C4-2B (cell line): ENCODE measurements around the gene BEGAIN.

Source experiments
- H3K27ac ChIP-seq: fragments of 450-650 bp; 2 replicates; pipeline ENCODE4 v1.5.1; 2017
- ZFX ChIP-seq: fragments of 450-650 bp; IDR thresholded peaks from 2 replicates; pipeline ENCODE4 v1.6.1; 2017
- TF ChIP-seq, protein P1 (sequence below): fragments of 450-650 bp; conservative IDR thresholded peaks from 2 replicates; pipeline ENCODE4 v1.5.1; 2017; ENCODE audit warnings: mild to moderate bottlenecking

The BEGAIN gene

DNA sequence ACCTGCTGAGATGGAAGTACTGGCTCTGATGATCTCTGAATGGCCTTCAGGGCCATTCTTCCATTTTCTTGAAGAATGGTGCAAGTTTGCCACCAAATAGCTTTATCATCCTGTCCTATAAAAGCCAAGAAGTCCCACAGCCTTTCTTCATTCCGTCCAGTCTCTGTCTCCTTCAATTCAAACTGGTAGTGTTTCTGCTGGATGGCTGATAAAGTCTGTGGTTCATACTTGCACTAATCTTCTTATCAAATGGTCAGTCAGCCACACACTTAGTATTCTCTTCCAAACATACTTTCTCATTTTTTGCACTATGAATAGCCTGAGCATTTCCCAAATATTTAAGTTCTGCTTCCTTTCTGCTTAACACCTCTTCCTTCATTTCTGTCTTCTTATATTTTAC is 39.4 kb upstream of the BEGAIN start:
- TF ChIP-seq, protein P1, sequence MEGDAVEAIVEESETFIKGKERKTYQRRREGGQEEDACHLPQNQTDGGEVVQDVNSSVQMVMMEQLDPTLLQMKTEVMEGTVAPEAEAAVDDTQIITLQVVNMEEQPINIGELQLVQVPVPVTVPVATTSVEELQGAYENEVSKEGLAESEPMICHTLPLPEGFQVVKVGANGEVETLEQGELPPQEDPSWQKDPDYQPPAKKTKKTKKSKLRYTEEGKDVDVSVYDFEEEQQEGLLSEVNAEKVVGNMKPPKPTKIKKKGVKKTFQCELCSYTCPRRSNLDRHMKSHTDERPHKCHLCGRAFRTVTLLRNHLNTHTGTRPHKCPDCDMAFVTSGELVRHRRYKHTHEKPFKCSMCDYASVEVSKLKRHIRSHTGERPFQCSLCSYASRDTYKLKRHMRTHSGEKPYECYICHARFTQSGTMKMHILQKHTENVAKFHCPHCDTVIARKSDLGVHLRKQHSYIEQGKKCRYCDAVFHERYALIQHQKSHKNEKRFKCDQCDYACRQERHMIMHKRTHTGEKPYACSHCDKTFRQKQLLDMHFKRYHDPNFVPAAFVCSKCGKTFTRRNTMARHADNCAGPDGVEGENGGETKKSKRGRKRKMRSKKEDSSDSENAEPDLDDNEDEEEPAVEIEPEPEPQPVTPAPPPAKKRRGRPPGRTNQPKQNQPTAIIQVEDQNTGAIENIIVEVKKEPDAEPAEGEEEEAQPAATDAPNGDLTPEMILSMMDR: no peak
- TF ChIP-seq ZFX: no peak

DNA sequence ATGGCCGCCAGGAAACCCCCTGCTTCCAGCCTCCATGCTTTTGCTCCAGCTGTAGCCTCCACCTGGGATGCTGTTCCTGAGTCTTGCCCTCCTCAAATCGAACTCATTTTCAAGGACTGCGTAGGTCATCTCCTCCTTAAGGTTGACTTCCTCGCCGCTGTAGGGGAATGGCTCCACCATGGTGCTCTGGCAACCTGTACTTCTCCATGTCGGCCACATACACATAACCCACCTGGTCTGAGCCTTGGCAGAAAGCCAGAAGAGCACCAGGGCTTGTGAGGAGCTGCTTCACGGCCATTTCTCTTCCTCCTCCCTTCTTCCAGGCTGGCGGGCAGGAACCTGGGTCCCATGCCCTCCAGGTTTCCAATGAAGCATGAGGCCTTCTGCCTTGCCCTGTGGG is 36.7 kb upstream of the BEGAIN start:
- no peak for TF ChIP-seq ZFX
- TF ChIP-seq, protein P1: no peak
- no peak overlapping the region for H3K27ac ChIP-seq

More for the DNA sequence above, 39.4 kb upstream of the BEGAIN start:
- no peak overlapping the region for H3K27ac ChIP-seq

DNA sequence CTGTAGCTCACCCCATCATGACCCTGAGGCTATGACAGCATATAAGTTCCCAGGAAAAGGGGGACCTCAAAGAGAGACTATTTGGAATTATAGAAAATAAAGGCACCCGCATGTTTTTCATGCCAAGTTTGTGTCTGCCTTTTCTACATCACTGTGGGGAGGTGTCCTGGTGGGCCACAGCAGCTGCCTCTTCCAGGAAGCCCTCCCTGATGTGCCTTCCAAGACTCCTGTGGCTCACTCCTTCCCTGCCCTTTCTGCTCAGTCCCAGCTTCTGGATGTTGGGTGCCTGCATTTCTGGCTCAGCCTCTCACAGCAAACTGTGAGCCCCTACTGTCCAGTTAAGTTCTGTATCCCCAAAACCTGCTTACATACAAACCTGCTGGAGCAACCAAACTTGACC is 36.3 kb upstream of the BEGAIN start:
- no peak for TF ChIP-seq ZFX
- TF ChIP-seq, protein P1: no peak

DNA sequence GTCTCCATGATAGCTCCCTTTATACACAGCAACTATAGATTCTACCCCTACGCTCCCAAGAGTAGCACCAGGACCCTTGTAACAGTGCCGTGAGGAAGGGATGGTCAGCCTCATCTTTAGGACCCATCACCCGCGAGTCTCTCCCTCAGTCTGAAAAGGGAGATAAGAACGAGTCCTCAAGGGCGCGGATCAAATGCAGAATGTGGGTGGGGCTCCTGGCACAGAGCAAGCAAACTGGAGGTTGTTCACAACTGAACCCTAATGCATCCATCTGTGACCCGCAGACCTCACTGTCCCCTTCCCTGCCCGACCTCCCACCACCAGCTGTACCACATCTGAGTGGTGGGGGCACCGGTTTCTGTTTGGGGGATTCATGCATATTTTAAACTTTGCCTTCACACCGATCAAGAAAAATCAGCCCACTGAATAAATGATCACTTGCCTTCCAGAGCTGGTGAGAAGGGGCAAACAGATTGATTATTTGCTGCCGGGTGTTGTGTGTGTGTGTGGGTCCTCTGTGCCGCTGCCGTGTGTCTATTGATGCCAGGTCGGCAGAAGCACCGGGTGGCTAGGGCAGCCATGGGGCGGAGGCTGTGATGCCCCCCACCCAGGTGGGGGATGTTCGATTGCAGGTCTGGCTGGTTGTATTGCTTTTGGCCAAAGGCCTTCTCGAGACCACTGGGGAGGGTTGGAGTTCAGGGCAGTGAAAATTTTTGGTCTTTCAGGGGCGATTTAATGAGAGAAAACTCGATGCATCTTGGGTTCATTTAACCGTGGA is 35.7 kb upstream of the BEGAIN start:
- H3K27ac ChIP-seq: no peak overlapping the region
- no peak for TF ChIP-seq ZFX
- TF ChIP-seq, protein P1: no peak

More for the DNA sequence above, 36.3 kb upstream of the BEGAIN start:
- H3K27ac ChIP-seq: no peak overlapping the region

DNA sequence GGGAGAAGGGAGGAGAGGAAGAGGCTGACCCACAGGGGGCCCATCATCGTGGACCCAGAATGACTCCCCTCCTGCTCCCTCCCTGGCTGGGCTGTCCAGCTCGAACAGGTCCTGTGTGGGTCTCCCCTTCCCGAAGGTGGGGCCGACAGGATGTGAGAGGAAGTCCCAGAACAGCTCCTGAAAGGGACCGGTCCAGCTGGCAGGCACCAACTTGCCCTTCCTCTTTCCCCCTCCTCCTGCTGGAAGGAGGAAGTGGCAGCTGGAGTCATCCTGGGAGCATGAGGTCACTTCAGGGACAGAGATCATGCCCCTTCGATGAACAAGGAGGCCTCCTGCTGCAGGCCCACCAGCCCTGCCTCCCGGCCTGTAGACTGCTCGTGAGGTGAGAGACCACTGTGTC is 35.0 kb upstream of the BEGAIN start:
- TF ChIP-seq, protein P1: no peak
- TF ChIP-seq ZFX: no peak
- H3K27ac ChIP-seq: no peak overlapping the region

DNA sequence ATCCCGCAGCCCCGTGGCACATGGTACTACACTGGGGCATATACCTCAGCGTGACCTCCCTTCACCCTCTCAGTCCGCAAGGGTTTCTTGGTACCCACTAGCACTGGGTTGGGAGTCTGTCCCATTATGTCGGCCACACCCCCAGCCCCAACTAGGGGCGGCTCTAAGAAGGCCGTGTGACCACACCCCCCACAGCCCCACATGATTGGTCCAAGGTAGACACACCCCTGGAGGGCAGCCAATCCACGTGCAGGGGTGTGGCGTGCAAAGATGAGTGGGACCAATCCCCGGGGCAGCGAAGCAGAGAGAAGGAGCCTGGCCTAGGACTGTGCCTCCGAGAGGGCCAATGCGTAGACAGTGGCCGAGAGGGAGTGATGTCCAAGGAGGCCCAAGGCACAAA is 34.6 kb upstream of the BEGAIN start:
- no peak overlapping the region for H3K27ac ChIP-seq

More for the DNA sequence above, 34.6 kb upstream of the BEGAIN start:
- TF ChIP-seq ZFX: no peak
- TF ChIP-seq, protein P1: no peak
